ENCODE results near the gene TRIM22.

TRIM22 gene

DNA sequence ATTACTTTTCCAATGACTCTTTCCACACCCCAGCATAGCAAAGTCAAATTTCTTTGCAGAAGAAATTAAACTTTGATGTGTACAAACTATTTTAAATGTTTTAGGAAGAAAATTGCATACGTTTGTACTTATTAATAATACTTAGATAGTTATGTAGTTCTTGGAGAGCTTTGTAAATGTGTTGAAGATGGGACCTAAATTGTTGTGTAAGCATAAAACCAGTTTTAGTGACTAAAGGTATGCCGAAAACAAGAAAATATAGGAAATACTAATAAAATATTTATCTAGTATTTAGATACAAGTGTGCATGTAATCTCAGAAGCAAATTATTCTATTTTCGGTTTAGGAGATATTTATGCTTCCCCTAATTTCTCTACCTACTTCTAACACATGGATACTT is 60.2 kb downstream of the TRIM22 start:
- no peak for DNase-seq

DNA sequence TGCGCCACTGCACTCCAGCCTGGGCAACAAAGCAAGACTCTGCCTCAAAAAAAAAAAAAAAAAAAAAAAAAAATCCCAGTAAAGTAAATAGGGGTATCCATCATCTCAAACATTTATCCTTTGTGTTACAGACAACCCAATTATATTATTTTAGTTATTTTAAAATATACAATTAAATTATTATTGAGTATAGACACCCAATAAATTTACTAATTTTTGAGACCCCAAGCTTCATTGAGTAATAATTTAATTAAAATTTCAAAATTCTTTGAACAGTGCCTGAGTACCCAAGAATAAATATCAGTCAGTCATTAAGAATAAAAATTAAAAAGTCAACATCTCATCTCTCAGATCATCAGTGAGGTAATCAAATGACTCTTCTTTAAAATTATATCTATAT is 64.4 kb downstream of the TRIM22 start, which contains the start of gene OR52N4:
TSS of gene OR52N4 (plus strand) at position 301 of the 400 bp plus-strand sequence. CDS start 498 bp downstream, outside the sequence.
- H3K4me1 ChIP-seq, result no peaks in the 10 kb centered on the region
- no peak for DNase-seq
- H3K4me3 ChIP-seq (ENCODE audit: low read depth, low read length), result no peak within 1 kb of the TSS
- H3K9me3 ChIP-seq, result no peaks in the 10 kb centered on the region
- H3K36me3 ChIP-seq, result no peaks in the 10 kb centered on the region
- TF ChIP-seq, protein P1, sequence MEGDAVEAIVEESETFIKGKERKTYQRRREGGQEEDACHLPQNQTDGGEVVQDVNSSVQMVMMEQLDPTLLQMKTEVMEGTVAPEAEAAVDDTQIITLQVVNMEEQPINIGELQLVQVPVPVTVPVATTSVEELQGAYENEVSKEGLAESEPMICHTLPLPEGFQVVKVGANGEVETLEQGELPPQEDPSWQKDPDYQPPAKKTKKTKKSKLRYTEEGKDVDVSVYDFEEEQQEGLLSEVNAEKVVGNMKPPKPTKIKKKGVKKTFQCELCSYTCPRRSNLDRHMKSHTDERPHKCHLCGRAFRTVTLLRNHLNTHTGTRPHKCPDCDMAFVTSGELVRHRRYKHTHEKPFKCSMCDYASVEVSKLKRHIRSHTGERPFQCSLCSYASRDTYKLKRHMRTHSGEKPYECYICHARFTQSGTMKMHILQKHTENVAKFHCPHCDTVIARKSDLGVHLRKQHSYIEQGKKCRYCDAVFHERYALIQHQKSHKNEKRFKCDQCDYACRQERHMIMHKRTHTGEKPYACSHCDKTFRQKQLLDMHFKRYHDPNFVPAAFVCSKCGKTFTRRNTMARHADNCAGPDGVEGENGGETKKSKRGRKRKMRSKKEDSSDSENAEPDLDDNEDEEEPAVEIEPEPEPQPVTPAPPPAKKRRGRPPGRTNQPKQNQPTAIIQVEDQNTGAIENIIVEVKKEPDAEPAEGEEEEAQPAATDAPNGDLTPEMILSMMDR (IDR thresholded peaks at IDR 0.05; ENCODE audit: low read depth, low read length), result no peak
- H3K27me3 ChIP-seq, result no peaks in the 10 kb centered on the region

More for the DNA sequence above, 60.2 kb downstream of the TRIM22 start:
- TF ChIP-seq, protein P1 (IDR thresholded peaks at IDR 0.05; ENCODE audit: low read depth, low read length), result no peak
- no peaks in the 10 kb centered on the region for H3K9me3 ChIP-seq
- H3K4me3 ChIP-seq (ENCODE audit: low read depth, low read length), result no peak overlapping the region
- no peaks in the 10 kb centered on the region for H3K36me3 ChIP-seq
- H3K4me1 ChIP-seq, result no peaks in the 10 kb centered on the region
- H3K27me3 ChIP-seq, result no peaks in the 10 kb centered on the region

Data from BE2C (cell line).